ENCODE results near the gene SAMSN1. TPM values are rescaled to one million over a fixed set of nuclear protein-coding genes. Genes with fewer than 3 reads are reported as not detected.

The SAMSN1 gene
- total RNA-seq, 4 donors from 2014 or later, result 0.82 to 1.4 (median 1.4) TPM; not detected in 1

GRCh38 chr21:14554948-14555347 lies 8.8 kb upstream of the SAMSN1 start:
- DNase-seq, result no peak
- TF ChIP-seq CTCF (IDR thresholded peaks at IDR 0.05 in 4 of 5, conservative IDR thresholded peaks at IDR 0.05 in 1 of 5) (no peak), POLR2A (IDR thresholded peaks at IDR 0.05) (no peak)
- no peak for ATAC-seq
- Histone ChIP-seq H3K9me3 (no peaks in the 10 kb centered on the region), H3K27me3 (no peaks in the 10 kb centered on the region), H3K4me1 (no peaks in the 10 kb centered on the region), H3K36me3 (no peaks in the 10 kb centered on the region), H3K4me3 (no peak overlapping the region), H3K27ac (no peak overlapping the region)
- in situ Hi-C loops (cut with MboI; ENCODE audit: low sequenced_read_pairs in 4 of 4), result no loop called here
- intact Hi-C loops (cut with DNase I; ENCODE audit: low total_unique reads), result no loop called here

GRCh38 chr21:14553422-14553821 lies 7.3 kb upstream of the SAMSN1 start:
- H3K4me1 ChIP-seq, result no peaks in the 10 kb centered on the region
- no peak for DNase-seq
- in situ Hi-C loops (cut with MboI; ENCODE audit: low sequenced_read_pairs in 4 of 4), result no loop called here
- intact Hi-C loops (cut with DNase I; ENCODE audit: low total_unique reads), result no loop called here
- H3K27me3 ChIP-seq, result no peaks in the 10 kb centered on the region
- no peak for TF ChIP-seq CTCF (IDR thresholded peaks at IDR 0.05 in 4 of 5, conservative IDR thresholded peaks at IDR 0.05 in 1 of 5)
- TF ChIP-seq POLR2A (IDR thresholded peaks at IDR 0.05), result no peak
- H3K36me3 ChIP-seq, result no peaks in the 10 kb centered on the region
- no peaks in the 10 kb centered on the region for H3K9me3 ChIP-seq
- no peak overlapping the region for H3K27ac ChIP-seq
- no peak for ATAC-seq
- no peak overlapping the region for H3K4me3 ChIP-seq

GRCh38 chr21:14551741-14552140 lies 5.6 kb upstream of the SAMSN1 start:
- no peak for DNase-seq
- Histone ChIP-seq H3K4me1 (no peaks in the 10 kb centered on the region), H3K4me3 (no peak overlapping the region), H3K9me3 (no peaks in the 10 kb centered on the region), H3K27me3 (no peaks in the 10 kb centered on the region), H3K27ac (no peak overlapping the region), H3K36me3 (no peaks in the 10 kb centered on the region)
- in situ Hi-C loops (cut with MboI; ENCODE audit: low sequenced_read_pairs in 4 of 4) (no loop called here), intact Hi-C loops (cut with DNase I; ENCODE audit: low total_unique reads) (no loop called here)
- TF ChIP-seq POLR2A (IDR thresholded peaks at IDR 0.05) (no peak), CTCF (IDR thresholded peaks at IDR 0.05 in 4 of 5, conservative IDR thresholded peaks at IDR 0.05 in 1 of 5) (no peak)
- no peak for ATAC-seq

GRCh38 chr21:14550135-14550534 lies 4.0 kb upstream of the SAMSN1 start:
- H3K4me1 ChIP-seq, result no peaks in the 10 kb centered on the region
- intact Hi-C loops (cut with DNase I; ENCODE audit: low total_unique reads), result no loop called here
- H3K36me3 ChIP-seq, result no peaks in the 10 kb centered on the region
- H3K4me3 ChIP-seq, result no peak overlapping the region
- TF ChIP-seq CTCF (IDR thresholded peaks at IDR 0.05 in 4 of 5, conservative IDR thresholded peaks at IDR 0.05 in 1 of 5), result no peak
- in situ Hi-C loops (cut with MboI; ENCODE audit: low sequenced_read_pairs in 4 of 4), result no loop called here
- DNase-seq, result no peak
- no peaks in the 10 kb centered on the region for H3K9me3 ChIP-seq
- ATAC-seq, result no peak
- H3K27me3 ChIP-seq, result no peaks in the 10 kb centered on the region
- H3K27ac ChIP-seq, result no peak overlapping the region

- no peak for ATAC-seq
- no peak for DNase-seq
- intact Hi-C loops (cut with DNase I; ENCODE audit: low total_unique reads) (no loop called here), in situ Hi-C loops (cut with MboI; ENCODE audit: low sequenced_read_pairs in 4 of 4) (no loop called here)
- no peaks in the 10 kb centered on the region for H3K27me3 ChIP-seq
- H3K4me3 ChIP-seq, result no peak overlapping the region
- no peaks in the 10 kb centered on the region for H3K4me1 ChIP-seq
- no peak overlapping the region for H3K27ac ChIP-seq
- no peaks in the 10 kb centered on the region for H3K9me3 ChIP-seq
- no peaks in the 10 kb centered on the region for H3K36me3 ChIP-seq
- TF ChIP-seq CTCF (IDR thresholded peaks at IDR 0.05 in 4 of 5, conservative IDR thresholded peaks at IDR 0.05 in 1 of 5), result no peak
- no peak for TF ChIP-seq POLR2A (IDR thresholded peaks at IDR 0.05)
These were observed 2.7 kb upstream of the SAMSN1 start for GRCh38 chr21:14548779-14549178.
